ENCODE data around the gene GFOD2.

GRCh38 chr16:67657751-67658518 is 61.2 kb downstream of the GFOD2 start:
- TF ChIP-seq CTCF (IDR thresholded peaks at IDR 0.05 in 4 of 5, conservative IDR thresholded peaks at IDR 0.05 in 1 of 5) = no peak
- no peak for TF ChIP-seq POLR2A (IDR thresholded peaks at IDR 0.05)

All from gastrocnemius medialis (tissue), 4 donors.